HS-5 (cell line): Measurements from ENCODE around the gene PRCP.

Experiments
- DNase-seq: peaks from one replicate; pipeline ENCODE4 v3.0.0-alpha.2; 2012; ENCODE audit warnings: low read depth

The PRCP gene

DNA sequence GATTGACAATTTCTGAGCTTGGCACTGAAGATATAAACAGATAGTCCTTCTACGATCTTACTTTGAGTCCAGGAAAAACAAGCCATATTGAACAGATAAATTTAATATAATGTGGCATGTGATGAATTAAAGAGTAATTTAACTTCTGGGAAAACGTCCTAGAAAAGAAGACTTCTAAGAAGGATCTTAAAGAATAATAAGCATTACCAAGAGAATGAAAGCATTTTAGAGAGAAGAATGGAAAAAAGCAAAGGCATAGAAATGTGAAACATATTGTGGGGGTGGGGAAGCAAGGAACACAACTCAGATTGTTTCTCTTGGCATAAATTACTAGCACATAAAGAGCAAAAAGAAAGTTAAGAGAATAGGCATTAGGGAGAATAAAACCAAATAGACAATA lies 6.7 kb upstream of the PRCP start:
- no peak for DNase-seq

DNA sequence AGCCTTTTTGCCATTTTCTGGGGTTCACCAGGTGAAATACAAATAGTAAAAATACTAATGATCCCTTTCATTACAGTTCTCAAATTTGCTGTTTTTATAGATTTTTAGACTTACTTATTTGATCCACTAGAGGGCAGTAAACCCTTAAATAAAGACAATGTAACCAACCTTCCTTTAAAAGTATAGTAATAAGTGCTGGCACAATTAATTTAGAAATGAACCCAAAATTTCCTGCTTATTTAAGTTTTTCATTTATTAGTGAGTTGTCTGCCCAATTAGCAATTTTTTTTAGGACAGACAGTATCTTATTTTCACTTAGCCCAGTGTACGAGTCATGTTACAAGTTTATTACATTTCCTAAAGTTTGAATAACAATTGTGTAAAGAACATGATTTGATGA lies 6.0 kb upstream of the PRCP start:
- DNase-seq: no peak

DNA sequence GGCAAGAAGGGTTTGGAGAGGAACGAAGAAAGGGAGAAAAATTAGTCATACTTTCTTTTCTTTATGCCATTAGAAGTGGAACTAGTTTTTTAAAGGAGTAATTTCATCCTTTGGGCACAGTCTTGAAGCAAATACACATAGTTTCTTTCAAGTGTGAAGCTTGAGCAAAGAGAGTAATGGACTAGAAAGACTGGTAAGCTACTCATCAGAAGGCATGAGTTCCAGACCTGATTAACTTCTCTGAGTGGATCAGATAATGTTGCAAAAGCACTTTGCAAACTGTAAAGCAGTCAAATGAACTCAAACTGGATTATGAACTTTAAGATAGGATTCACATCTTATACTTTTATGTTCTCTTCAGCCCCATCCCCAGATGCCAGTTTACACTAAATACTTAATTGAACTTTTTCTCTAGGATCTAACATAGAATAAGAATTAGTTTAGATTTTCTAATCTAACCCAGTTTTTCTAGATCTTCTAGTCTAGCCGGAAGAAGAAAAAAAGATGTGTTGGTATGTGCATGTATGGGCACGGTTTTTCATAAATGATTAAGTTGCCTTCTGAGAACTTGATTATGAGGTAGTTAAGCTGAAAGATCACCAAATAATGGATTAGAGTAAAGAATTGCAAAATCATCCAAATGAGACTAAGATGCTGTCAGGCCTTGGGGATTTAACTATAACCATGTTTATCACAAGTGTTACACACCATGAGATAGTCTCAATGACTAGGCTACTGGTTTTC lies 3.8 kb upstream of the PRCP start:
- DNase-seq: no peak

DNA sequence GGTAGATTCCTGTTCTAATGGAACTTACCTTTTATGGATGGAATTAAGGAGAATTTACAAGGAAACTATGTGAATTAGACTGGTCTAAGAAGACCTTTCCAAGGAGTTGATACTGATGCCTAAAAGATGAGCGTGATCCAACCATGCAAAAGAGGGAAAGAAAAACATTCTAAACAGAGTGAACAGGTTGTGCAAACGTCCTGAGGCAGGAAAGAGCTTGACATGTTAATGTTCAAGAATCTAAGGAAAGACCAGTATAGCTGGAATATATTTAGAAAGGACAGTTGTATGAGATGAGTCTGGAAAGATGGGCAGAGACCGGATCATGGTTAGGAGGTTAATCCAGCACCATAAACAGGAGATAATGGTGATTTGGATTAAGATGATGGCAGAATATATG lies 2.6 kb upstream of the PRCP start:
- DNase-seq: no peak

DNA sequence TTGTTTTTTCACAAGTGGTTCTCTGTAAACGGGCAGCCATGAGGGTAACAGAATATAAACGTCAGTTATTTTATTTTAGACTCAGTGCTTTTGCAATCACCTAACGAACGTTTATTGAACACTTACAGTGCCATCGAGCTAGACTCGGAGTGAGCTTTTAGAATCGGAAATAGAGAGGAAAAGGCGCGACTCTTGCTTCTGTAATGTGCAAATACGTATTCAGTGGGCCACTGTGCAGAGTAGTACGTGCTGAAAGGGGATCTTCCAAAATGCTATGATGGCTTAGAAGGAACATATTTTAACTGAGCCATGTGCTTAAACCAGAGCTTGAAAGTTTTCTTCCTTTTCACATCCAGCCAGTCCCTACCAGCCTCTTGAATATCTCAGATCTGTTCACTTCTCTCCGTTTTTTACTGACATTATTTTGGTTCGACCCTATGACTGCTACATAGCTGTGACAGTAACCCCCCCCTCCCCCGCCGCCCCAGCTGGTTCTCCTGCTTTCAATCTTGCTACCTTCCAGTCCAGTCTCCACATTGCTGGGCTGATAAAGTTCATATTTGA lies 1.8 kb upstream of the PRCP start:
- no peak for DNase-seq

DNA sequence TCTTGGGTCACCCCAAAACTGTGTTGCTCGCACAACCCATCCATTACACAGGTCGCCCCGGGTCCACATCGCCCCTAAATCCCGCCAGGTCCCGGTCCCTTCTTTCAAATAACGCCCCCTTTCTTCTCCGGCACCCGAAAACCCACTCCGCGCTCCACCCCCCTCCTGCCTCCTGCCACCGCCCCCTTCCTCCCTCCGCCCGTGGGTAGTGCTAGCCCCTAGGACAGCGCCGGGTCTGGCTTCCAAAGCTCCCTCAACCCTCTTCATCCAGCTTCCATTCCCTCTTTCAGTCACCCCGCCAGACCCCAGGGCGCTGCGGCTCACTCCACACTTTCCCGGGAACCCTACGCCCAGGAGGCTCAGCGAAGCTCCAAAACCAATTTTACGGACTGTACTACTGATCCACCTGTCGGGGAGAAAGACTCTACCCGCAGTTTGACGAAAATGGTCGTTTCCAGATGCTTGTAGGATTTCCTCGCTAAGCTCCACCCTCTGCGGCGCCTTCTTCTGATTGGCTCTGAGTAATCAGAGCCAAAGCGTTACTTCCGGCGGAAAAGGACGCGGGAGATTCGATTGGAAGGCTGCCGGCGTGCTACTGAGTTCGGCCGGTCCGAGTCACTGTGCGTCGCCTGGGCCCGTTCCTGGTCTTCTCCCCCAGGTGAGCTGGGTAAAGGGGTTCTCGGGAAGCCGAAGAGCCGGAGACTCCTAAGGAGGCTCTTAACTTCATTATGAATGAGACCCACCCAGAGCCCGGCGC lies 1.1 kb upstream of the PRCP start, which contains the start of gene DDIAS:
TSS of gene DDIAS (plus strand) at position 572 of the 757 bp plus-strand sequence. CDS start 13,003 bp downstream, outside the sequence.
- DNase-seq: peak; percentile 94

DNA sequence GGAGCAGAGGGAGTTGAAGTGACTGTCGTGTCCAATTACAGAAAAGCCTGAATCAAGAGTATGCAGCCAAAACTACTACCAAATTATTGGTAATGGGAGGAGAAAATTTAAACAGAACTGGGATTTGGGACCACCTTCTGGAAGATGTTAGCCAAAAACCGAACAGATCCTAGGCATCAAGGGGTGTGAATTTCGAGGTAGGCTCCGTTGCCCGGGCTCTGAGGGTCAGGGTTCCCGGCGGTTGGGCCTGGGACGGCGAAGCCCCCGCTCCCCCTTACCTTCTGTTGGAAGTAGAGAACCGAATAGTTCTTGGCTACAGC lies 313 bp downstream of the PRCP start:
- no peak for DNase-seq

DNA sequence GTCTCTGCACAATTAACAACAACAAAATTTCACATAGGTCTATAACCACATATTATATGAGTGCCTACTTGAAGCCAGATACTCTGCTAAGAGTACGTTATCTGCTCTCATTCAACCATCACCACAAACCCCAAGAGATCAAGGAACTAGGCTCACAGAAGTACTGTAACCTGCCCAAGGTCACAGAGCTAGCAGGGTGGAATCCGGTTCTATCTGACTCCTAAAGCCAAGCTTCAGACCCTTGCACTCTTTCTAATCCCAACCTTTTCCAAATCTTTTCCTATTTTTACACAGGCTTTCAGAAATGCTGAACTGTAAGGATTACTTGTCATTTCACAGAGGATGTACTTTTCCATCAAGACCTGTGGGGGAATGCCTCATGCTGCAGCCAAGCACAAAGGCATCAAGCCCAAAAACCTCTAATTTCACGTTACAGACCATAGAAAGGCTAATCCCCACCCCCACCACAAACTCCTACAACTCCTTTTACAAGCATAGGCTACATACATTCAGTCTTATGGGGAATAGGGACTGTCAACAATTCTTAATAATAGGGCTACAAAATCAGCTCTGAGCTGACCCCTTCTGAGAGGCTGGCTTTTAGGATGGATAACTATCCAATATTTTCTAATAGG lies 927 bp downstream of the PRCP start:
- DNase-seq: no peak

DNA sequence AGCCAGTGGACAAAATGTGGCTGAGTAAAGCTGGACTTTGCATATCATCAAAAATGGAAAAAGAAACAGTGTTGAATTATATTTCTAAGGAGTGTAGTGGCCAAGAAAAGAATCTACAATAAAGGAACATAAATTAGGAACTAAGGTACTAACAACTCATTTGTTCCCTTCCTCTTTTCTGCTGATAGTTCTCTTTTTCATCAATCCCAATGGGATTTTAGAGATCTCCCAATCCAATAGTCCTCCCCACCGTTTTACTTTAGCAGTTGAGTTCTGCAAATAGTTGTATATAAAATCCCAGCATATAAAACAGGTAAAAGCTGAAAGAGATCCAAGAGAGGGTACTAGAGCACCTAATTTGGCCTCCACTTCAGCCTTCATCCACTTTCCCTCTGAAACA lies 2.0 kb downstream of the PRCP start:
- no peak for DNase-seq

DNA sequence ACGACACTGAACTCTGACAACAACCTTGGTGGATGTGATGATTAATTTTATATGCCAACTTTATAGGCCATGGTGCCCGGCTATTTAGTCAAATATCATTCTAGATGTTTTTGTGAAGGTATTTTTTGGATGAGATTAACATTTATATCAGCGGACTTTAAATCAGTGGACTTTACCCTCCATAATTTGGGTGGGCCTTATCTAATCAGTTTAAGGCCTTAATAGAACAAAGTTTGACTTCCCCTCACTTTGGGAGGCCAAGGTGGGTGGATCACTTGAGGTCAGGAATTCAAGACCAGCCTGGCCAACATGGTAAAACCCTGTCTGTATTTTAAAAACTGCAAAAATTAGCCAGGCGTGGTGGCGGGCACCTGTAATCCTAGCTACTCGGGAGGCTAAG lies 4.0 kb downstream of the PRCP start:
- no peak for DNase-seq

DNA sequence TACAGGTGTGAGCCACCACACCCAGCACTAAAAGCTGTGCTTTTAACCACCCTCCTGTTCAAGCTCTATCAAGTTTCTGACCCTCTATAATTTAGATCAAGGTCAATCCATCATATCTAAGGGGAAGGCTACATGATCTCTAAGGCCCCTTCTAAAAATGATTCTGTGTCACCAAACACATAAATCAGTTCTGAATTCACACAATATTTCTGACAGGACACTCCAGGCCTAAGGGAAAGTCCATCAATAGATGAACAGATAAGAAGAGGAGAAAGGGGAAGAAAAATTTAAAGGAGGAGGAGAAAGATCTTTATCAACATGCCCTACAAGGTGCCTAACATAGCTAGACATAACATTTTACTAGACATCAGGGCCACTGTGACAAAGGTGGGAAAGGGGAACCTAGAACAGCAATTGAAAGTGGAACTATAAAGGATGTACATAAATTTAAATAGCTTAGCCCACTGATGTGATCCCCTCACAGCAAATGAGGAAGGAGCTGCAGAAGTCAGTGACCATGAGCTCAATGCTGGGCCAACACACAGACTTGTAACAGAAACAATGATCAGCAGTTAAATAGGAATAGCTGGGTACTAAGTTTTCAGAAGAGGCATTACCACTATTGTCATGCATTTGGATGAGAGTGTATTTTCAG lies 4.7 kb downstream of the PRCP start:
- DNase-seq: no peak

DNA sequence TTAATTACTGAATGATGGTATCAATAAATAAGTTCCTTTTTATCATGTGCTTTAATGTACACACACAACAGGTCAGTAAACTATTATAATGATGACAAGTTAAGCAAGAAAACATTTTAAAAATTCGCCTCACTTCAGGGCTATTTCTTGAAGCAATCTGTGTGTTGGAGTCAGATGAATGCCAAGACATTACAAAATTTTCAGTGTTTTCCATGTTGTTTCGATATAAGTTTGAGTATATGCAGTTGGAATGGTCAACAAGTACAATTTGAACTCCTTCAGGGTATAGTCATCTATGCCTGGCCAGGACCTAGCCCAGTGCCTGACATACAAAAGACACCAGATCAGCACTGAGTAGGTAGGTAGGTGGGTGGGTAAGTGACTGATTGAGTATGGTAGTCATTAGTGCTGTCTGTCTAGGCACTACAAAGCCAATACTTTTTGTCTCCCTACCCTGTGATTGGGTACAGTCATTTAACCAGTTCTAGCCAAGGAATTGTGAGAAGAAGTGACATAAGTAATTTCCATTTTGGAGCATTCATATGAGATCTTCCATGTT lies 7.5 kb downstream of the PRCP start:
- DNase-seq: no peak

DNA sequence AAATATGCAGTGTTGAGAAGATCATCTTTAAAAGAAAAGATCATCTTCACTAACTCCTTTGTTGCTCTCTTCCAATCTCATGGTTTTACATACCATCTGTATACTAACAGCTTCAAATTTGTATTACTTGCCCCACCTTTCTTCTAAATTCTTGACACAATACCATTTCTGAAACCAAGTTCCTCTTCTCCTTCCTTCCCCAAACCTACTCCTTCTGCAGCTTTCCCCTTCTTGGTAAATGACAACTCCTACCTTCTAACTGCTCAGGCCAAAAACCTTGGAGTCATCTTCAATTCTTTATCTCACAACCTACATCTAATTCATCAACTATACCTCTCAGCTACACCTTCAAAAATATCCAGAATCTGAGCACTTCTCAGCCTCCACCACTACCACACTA lies 9.3 kb downstream of the PRCP start:
- no peak for DNase-seq

DNA sequence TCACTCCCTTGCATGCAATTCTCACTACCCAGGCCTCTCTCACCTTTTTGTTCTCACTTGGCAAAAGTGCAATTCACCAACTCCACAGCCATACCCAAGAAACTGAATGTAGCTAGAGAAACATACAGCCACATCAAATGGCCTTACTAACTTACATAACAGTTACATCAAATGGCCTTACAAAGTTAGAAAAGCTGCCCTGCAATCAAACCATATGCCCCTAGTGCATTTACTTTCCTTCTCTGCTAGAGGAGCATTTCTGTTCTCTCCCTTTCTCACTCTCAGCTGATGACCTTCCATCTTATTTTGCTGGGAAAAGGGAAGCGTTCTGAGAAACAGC lies 10.3 kb downstream of the PRCP start:
- DNase-seq: no peak

DNA sequence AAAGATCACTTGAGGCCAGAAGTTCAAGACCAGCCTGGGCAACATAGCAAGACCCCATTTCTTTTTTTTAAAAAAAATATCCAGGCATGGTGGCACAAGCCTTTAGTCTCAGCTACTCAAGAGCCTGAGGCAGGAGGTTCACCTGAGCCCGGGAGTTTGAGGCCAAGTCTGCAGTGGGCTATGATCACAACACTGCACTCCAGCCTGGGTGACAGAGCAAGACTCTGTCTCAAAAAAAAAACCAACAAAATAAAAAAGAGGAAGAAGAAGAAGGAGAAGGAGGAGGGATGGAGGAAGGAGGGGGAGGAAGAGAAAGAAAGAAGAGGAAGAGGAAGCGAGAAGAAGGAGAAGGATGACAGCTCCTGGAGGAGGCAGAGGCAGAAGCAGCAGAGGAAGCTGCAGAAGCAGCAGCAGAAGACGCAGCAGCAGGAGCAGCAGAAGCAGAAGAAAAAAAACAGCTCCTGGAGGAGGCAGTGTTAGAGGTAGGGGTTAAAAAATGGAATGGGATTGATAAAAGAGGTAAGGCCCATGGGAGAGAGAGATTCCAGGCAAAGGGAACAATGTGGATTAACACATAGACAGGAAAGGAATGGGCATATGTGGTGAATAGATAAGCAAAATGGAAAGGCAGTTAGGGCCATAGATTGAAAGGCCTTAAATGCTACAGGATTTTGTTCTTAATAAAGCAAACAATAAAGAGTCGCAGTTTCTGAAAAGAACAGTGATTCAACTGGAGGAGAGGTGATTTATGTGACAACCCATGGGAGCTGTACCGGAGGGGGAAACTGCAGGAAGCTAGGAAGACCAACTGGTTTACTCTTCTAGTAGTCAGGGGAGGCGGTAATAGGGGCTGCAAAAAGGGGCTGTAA lies 10.9 kb downstream of the PRCP start:
- no peak for DNase-seq

DNA sequence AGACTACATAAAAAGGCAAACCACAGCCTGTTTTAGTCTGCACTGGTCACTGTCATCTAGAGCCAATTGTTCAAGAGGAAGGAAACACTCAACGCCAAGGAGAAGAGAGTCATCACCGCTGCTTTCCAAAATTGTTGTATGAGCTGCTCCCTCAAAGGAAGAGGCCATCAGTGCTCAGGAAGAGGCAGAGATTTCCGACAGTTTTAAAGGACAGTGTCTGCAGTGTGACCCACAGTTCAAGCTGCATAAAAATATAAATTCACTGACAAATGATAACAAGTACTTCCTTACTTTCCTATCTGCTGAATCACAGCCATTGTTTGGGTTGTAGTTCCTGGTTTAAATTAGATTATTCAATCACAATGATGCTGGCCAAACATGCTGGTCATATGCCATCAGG lies 16.4 kb downstream of the PRCP start:
- no peak for DNase-seq

DNA sequence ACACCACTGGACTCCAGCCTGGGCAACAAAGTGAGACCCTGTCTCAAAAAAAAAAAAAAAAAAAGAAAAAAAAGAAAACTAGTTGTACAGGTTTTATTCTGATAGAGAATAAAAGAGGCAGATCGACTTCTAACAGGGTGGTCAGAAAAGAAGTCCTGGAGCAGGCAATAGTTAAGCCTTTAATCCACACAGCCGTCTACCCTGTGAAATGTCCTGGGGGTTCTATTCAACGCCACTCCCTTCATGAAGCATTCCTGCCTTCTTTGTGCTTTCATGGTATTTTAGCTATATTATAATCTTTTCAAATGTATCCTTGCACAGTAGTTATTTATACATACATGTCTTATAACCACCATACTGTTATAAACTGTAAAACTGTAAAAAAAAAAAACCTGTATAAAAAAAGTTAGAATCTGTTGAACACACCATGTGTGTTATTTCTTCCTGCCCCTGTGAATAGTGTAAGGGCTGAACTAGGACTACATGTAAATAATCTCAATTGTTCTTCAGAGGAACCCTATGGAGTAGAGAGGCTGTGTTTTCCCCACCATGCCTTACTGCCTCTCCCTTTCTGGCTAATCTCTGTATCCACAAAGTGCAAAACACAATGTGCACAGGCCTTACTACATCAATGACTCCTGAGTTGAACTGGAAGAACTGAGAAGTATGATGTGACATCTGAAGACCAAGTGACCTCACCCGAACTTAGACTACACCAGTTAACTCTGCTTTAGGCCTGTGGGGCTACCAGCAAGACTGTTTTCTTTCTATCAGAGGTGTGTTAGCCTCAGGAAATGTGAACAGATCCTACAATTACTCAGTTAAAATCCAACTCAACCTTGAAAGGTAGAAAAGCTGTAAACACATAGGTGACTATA lies 25.3 kb downstream of the PRCP start:
- DNase-seq: no peak

DNA sequence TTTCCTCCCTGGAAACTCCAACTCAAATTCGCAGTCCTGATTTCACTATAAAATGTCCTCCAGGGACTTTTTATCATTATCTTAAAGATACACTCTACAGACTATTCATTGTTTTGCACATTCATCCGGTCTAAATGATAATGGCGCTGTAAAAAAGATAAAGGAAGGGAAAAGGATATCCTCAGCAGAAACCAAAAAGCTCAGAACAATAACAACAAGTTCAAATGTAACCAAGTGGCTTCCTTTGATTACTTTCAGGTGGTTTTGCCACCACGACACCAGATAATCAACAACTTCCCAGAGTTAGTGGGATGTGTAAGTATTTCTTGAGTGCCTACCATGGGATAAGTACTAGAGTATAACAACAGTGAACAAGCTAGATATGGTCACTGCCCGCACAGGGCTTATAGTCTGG lies 26.3 kb downstream of the PRCP start:
- no peak for DNase-seq

DNA sequence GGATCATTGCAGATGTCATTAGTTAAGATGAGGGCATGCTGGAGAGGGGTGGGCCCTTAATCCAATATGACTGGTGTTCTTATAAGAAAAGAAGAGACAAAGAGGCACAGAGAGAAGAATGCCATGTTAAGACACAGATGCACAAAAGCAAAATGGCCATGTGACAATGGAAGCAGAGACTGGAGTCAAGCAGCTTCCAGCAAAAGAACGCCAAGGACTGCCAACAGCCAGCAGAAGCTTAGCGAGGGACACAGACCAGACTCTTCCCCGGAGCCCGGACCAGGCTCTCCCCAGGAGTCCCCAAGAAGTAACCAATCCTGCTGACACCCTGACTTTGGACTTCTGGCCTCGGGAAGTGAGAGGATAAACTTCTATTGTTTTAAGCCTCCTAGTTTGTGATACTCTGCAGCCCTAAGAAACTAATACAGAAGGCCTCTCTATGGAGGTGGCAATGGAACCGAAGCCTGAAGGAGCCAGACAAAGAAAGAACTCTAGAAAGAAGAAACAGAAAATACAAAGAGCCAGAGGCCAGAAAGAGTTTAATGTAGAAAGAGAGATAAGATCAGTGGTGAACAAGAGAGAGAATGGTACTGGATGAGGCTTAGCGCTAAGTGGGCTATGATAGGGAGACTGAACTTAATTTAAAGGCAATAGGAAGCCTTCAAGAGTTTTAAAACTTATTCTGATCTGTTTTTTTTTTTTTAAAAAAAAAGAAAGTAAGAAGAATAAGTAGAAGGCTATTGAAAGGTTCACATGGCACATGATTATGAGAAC lies 27.7 kb downstream of the PRCP start:
- DNase-seq: no peak

DNA sequence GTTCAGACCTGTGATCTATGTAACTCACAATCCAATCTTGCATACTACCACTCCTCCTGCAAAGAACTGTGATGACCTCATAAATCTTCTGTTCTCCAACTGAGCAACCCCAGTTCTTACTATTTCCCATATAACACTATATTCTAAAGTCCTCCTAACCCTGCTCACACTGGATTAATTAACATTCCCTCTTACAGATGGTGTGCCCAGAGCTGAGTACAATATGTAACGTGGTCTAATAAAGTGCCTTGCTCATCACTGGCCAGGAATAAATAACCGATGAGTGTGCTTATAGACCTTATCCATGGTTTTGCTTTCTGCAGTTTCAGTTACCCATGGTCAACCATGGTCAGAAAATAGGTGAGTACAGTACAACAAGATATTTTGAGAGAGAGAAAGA lies 28.6 kb downstream of the PRCP start:
- DNase-seq: no peak
